Esophagus squamous epithelium (tissue), 5 donors: ENCODE data around the gene KLHL42. TPM values are rescaled to one million over a fixed set of nuclear protein-coding genes. Genes with fewer than 3 reads are reported as not detected.

Source experiments
- DNase-seq: peaks from one replicate; lab custom pipeline; 2025; lab: John Stamatoyannopoulos, UW
- H3K27ac ChIP-seq, 4 donors: fragments of 200-600 bp; sonication (generic); one replicate each; pipeline ENCODE4 v1.5.1; 2016 to 2019; ENCODE audit warnings: mild to moderate bottlenecking in 1 of 4
- H3K27me3 ChIP-seq, 4 donors: fragments of 200-600 bp; sonication (generic); 1 replicate in 3 of 4; 2 replicates in 1 of 4; pipeline versions ENCODE4 v1.5.1 to v1.6.0; 2017 to 2021; ENCODE audit warnings: antibody characterized with exemption in 1 of 4
- H3K36me3 ChIP-seq, 3 donors: fragments of 200-600 bp; sonication (generic); one replicate each; pipeline ENCODE4 v1.5.1; 2016 to 2019
- H3K4me1 ChIP-seq, 3 donors: fragments of 200-600 bp; sonication (generic); one replicate each; pipeline ENCODE4 v1.5.1; 2017 to 2019
- H3K4me3 ChIP-seq, 4 donors: fragments of 200-600 bp; sonication (generic); 1 replicate in 3 of 4; 2 replicates in 1 of 4; pipeline ENCODE4 v1.5.1; 2016 to 2019; ENCODE audit warnings: mild to moderate bottlenecking in 2 of 4, moderate library complexity in 1 of 4
- H3K9me3 ChIP-seq, 3 donors: fragments of 200-600 bp; sonication (generic); one replicate each; pipeline ENCODE4 v1.5.1; 2016 to 2019
- POLR2A ChIP-seq, 4 donors: fragments of 450-650 bp; IDR thresholded peaks; one replicate each; pipeline ENCODE4 v1.6.1; 2017; ENCODE audit warnings: antibody characterized with exemption in 4 of 4, mild to moderate bottlenecking in 4 of 4, moderate library complexity in 3 of 4
- WGBS, 2 donors: methylation state at CpG; one replicate each; pipeline ENCODE4 v1.1.5; 2018; 5-methylcytosine and 5-hydroxymethylcytosine counted together
- intact Hi-C: fragments of 100-400 bp; cut with DNase I; formaldehyde crosslinking; loops from one replicate; pipeline ENCODE4 v1.15.0; 2022
- total RNA-seq, 4 donors: library from RNA; depleted of rRNA; stranded (reverse); fragments of >200 nt; gene quantifications; one replicate each; pipeline ENCODE4 v1.1.0, GENCODE V29; 2016
- TF ChIP-seq, protein P1 (sequence below), 6 experiments: fragments of 450-650 bp in 4 of 6; fragments of 200-600 bp in 2 of 6; sonication (generic) in 2 of 6; IDR thresholded peaks; one replicate each; pipeline ENCODE4 v1.5.1; 2016 to 2019; ENCODE audit warnings: antibody characterized with exemption in 6 of 6, mild to moderate bottlenecking in 4 of 6, moderate library complexity in 4 of 6
- donor health status: DM: yes; HTN: yes; CAD: no.

Gene KLHL42
- total RNA-seq, 4 donors from 2014 or later, result 9.2 to 33.2 (median 11.3) TPM

DNA sequence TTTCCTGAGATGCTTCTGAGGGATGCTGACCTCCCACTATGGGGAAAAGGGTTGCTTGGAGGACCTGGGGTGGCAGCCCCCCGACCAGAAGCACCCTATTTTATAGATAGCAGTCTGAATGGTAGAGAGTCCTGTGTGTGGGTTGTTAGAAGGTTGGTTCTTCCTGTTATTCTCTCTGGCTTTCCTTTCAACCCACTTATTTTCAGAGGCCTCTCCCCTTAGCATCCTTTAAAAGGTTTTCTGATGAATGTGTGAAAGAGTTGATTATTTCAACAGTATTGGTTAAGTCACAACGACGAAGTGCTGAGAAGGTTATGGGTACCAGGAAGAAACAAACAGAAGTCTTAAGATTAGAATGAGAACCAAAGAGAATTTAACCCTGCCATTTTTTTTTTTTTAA lies 20.8 kb downstream of the KLHL42 start:
- WGBS, 2 donors, result 87 to 88% methylated on average over 3 of the region's 3 CpGs

DNA sequence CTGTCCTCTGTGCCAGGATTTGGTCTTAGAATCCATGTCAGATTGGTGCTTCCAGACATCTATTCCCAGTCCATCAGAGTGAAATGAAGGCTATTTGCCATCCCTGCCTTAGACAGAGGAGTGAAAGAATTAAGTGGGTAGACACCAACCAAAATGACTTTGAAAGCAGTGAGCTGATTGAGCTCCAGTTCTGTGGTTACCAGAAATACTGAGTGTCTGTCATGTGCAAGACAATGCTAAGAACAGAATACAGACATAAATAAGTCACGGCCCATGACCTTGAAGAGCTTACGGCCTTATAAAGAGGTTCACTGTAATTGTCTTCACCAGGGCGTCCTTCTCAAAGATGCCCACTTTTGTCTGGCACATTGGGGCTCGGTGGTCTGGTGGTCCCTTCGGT lies 21.6 kb downstream of the KLHL42 start:
- Histone ChIP-seq H3K9me3 (no peaks in the 10 kb centered on the region), H3K27me3 (peaks cover 0 to 5% (median 0%) of the 10 kb centered on the region in 4 donors), H3K4me3 (no peak overlapping the region), H3K27ac (no peak overlapping the region), H3K4me1 (no peaks in the 10 kb centered on the region), H3K36me3 (peaks cover 0 to 37% (median 5%) of the 10 kb centered on the region in 3 donors)
- no peak for TF ChIP-seq POLR2A (IDR thresholded peaks at IDR 0.05)
- TF ChIP-seq, protein P1, sequence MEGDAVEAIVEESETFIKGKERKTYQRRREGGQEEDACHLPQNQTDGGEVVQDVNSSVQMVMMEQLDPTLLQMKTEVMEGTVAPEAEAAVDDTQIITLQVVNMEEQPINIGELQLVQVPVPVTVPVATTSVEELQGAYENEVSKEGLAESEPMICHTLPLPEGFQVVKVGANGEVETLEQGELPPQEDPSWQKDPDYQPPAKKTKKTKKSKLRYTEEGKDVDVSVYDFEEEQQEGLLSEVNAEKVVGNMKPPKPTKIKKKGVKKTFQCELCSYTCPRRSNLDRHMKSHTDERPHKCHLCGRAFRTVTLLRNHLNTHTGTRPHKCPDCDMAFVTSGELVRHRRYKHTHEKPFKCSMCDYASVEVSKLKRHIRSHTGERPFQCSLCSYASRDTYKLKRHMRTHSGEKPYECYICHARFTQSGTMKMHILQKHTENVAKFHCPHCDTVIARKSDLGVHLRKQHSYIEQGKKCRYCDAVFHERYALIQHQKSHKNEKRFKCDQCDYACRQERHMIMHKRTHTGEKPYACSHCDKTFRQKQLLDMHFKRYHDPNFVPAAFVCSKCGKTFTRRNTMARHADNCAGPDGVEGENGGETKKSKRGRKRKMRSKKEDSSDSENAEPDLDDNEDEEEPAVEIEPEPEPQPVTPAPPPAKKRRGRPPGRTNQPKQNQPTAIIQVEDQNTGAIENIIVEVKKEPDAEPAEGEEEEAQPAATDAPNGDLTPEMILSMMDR (IDR thresholded peaks at IDR 0.05), result no peak
- intact Hi-C loops, result no loop called here
- 87 to 92% methylated on average over 5 of the region's 5 CpGs for WGBS, 2 donors
- no peak for DNase-seq

More for the DNA sequence above, 20.8 kb downstream of the KLHL42 start:
- no peak for DNase-seq
- intact Hi-C loops, result no loop called here
- Histone ChIP-seq H3K27ac (no peak overlapping the region), H3K4me3 (no peak overlapping the region), H3K27me3 (peaks cover 0 to 2% (median 0%) of the 10 kb centered on the region in 4 donors), H3K4me1 (no peaks in the 10 kb centered on the region), H3K9me3 (no peaks in the 10 kb centered on the region), H3K36me3 (peaks cover 0 to 45% (median 5%) of the 10 kb centered on the region in 3 donors)
- no peak for TF ChIP-seq POLR2A (IDR thresholded peaks at IDR 0.05)
- TF ChIP-seq, protein P1 (IDR thresholded peaks at IDR 0.05), result no peak

DNA sequence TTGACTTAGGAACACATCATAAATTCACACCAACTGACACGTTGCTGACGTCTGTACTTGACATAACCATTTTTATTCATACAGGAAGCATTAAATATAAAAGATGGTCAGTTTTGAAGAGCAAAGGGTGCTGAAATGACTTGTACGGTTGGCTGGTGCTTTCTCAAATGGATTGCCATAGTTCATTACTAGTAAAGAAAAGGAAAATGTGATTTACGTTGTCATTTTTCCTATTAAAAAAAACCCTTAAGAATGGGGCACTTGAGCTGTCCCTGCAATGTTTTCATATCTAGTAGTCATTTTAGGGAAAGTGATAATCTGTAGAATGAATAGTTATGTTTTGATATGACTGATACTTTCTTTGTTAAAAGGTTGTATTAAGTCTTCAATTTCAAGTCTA lies 22.5 kb downstream of the KLHL42 start:
- Histone ChIP-seq H3K9me3 (no peaks in the 10 kb centered on the region), H3K27me3 (peaks cover 0 to 5% (median 0%) of the 10 kb centered on the region in 4 donors), H3K27ac (no peak overlapping the region), H3K4me3 (no peak overlapping the region), H3K36me3 (peaks cover 0 to 28% (median 5%) of the 10 kb centered on the region in 3 donors), H3K4me1 (no peaks in the 10 kb centered on the region)
- no peak for DNase-seq
- no peak for TF ChIP-seq POLR2A (IDR thresholded peaks at IDR 0.05)
- TF ChIP-seq, protein P1 (IDR thresholded peaks at IDR 0.05), result no peak
- intact Hi-C loops, result no loop called here
- WGBS, 2 donors, result 55% methylated on average over 4 of the region's 4 CpGs

DNA sequence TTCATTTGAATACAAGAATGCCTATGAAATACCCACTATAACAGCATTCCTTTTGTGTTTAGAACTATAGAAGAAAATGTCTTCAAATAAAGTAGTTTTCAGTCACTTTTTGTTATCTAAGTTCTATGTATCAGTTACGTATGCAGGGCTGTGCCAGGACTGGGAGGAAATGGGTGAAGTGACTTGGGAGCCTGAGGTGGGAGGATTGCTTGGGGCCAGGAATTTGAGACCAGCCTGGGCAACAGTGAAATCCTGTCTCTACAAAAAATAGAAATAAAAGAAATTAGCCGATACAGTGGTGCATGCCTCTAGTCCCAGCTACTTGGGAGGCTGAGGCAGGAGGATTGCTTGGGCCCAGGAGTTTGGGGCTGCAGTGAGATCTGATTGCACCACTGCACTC lies 22.9 kb downstream of the KLHL42 start:
- Histone ChIP-seq H3K4me3 (no peak overlapping the region), H3K36me3 (peaks cover 0 to 24% (median 2%) of the 10 kb centered on the region in 3 donors), H3K4me1 (no peaks in the 10 kb centered on the region), H3K27ac (no peak overlapping the region), H3K27me3 (peaks cover 0 to 5% (median 0%) of the 10 kb centered on the region in 4 donors), H3K9me3 (no peaks in the 10 kb centered on the region)
- 91 to 93% methylated on average over 2 of the region's 2 CpGs for WGBS, 2 donors
- no peak for DNase-seq
- no peak for TF ChIP-seq POLR2A (IDR thresholded peaks at IDR 0.05)
- TF ChIP-seq, protein P1 (IDR thresholded peaks at IDR 0.05), result no peak
- intact Hi-C loops, result no loop called here

DNA sequence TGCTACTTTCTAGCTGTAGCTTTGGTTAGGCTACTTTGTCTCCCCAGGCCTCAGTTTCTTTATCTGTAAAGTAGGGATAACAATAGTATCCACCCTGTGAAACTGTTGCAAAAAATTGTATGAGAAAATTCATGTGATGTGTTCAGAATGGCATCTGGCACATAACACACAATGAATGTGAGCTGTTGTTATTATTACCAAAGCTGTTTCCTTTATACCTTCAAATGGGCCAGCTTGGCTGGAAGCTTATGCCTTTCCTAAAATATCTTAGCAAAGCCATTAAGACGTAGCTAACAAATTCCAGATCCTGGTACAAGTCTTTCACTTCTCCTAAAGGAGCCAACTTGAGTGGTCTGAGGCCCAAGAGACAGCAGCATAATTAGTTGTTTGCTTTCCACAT lies 25.2 kb downstream of the KLHL42 start:
- H3K4me1 ChIP-seq, result no peaks in the 10 kb centered on the region
- 40 to 50% methylated on average over 1 of the region's 1 CpG for WGBS, 2 donors
- H3K36me3 ChIP-seq, result peaks cover 0 to 7% (median 0%) of the 10 kb centered on the region in 3 donors
- DNase-seq, result no peak
- TF ChIP-seq, protein P1 (IDR thresholded peaks at IDR 0.05), result no peak
- TF ChIP-seq POLR2A (IDR thresholded peaks at IDR 0.05), result no peak
- intact Hi-C loops, result no loop called here
- peaks cover 0 to 7% (median 0%) of the 10 kb centered on the region in 4 donors for H3K27me3 ChIP-seq
- no peaks in the 10 kb centered on the region for H3K9me3 ChIP-seq
- no peak overlapping the region for H3K27ac ChIP-seq
- H3K4me3 ChIP-seq, result no peak overlapping the region
